Activated T-helper 1 cell treated with anti-CD3 and anti-CD28 coated beads, Interleukin-12 subunit alpha, Interleukin-12 subunit beta, Interleukin-2, Interleukin-4 antibody, amounts not matched to agents 30 ng/mL and 10 ng/mL and 1 ng/mL, durations not matched to agents 14 hours and 24 hours and 36 hours (primary cell): ENCODE results near the gene NT5C2. TPM values are rescaled to one million over a fixed set of nuclear protein-coding genes. Genes with fewer than 3 reads are reported as not detected.
"Not testable (repeated sequence)": the region's sequence is repeated elsewhere in the genome, so short reads cannot be mapped to it uniquely, and the experiment has no call there.

ENCODE experiments used
- DNase-seq: peaks from one replicate; pipeline ENCODE4 v3.0.0; 2021; ENCODE audit warnings: low spot score
- H3K27ac Mint-ChIP-seq: one replicate; pipeline ENCODE4 v1.8.0; 2021; ENCODE audit warnings: mild to moderate bottlenecking, mixed read lengths
- H3K27me3 Mint-ChIP-seq: one replicate; pipeline ENCODE4 v1.8.0; 2022; ENCODE audit warnings: mild to moderate bottlenecking, moderate library complexity, mixed read lengths; ENCODE audit not compliant: insufficient read depth
- H3K36me3 Mint-ChIP-seq: one replicate; pipeline ENCODE4 v1.8.0; 2021; ENCODE audit warnings: low read depth, mixed read lengths
- H3K4me1 Mint-ChIP-seq: one replicate; pipeline ENCODE4 v1.8.0; 2021; ENCODE audit warnings: low read depth, mixed read lengths
- H3K4me3 Mint-ChIP-seq: one replicate; pipeline ENCODE4 v1.8.0; 2021; ENCODE audit warnings: mild to moderate bottlenecking, moderate library complexity, mixed read lengths
- H3K9me3 Mint-ChIP-seq: one replicate; pipeline ENCODE4 v1.8.0; 2021; ENCODE audit warnings: mixed read lengths
- intact Hi-C: fragments of 100-400 bp; cut with micrococcal nuclease; formaldehyde crosslinking; loops from one replicate; pipeline ENCODE4 v1.15.1; 2024
- total RNA-seq: library from RNA; stranded (reverse); gene quantifications from 2 replicates; pipeline ENCODE4 v1.2.3, GENCODE V29; 2022

Gene NT5C2
- total RNA-seq, 1 donor from 2014 or later: 52.0 TPM

DNA sequence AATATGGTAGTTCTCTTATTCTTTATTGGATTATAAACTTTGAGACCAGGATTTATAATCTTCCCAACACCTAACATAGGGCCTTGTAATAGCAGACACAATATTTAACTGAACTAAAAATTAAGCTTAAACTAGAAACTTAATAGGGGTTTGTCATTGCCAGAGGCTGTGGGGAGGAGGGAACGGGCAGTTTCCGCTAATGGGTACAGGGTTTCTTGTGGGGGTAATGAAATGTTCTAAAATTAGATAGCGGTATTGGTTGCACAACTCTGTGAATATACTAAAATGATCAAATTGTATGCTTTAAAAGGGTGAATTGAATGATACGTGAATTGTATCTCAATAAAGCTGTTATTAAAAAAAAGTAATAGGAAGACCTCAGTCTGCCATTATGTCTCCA is 45.4 kb downstream of the NT5C2 start:
- no peaks in the 10 kb centered on the region for H3K4me1 Mint-ChIP-seq
- intact Hi-C loops: no loop called here
- no peak overlapping the region for H3K27ac Mint-ChIP-seq
- DNase-seq: no peak
- H3K36me3 Mint-ChIP-seq: peaks cover 11% of the 10 kb centered on the region
- H3K27me3 Mint-ChIP-seq: no peaks in the 10 kb centered on the region
- no peak overlapping the region for H3K4me3 Mint-ChIP-seq
- H3K9me3 Mint-ChIP-seq: no peaks in the 10 kb centered on the region

GRCh38 chr10:103145860-103146466 is 47.1 kb downstream of the NT5C2 start:
- Mint-ChIP-seq H3K4me3 (no peak overlapping the region), H3K27ac (no peak overlapping the region), H3K4me1 (no peaks in the 10 kb centered on the region), H3K9me3 (no peaks in the 10 kb centered on the region), H3K27me3 (no peaks in the 10 kb centered on the region), H3K36me3 (peaks cover 15% of the 10 kb centered on the region)
- no peak for DNase-seq
- intact Hi-C loops: no loop called here

DNA sequence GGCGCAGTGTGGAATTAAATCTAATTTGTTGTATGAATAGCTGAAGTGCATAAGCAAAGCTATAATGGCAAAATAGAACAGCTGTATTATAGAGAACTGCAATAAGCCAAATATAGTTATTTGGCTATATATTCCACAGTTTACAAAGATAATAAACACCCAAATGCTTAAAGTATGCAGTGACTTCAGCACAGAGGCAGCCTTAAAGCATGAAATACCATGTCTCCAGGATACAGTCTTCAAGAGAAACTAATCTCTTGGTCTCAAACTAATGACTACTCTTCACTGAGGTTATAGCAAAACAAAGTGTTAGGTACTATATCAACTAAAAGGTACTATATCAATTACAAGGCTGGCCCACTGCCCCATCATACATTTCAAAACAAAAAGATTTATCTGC is 48.0 kb downstream of the NT5C2 start:
- H3K36me3 Mint-ChIP-seq: peaks cover 23% of the 10 kb centered on the region
- no peak overlapping the region for H3K27ac Mint-ChIP-seq
- H3K4me3 Mint-ChIP-seq: no peak overlapping the region
- intact Hi-C loops: no loop called here
- no peaks in the 10 kb centered on the region for H3K9me3 Mint-ChIP-seq
- no peaks in the 10 kb centered on the region for H3K4me1 Mint-ChIP-seq
- H3K27me3 Mint-ChIP-seq: no peaks in the 10 kb centered on the region
- DNase-seq: no peak

- H3K27me3 Mint-ChIP-seq: no peaks in the 10 kb centered on the region
- H3K27ac Mint-ChIP-seq: no peak overlapping the region
- H3K9me3 Mint-ChIP-seq: no peaks in the 10 kb centered on the region
- intact Hi-C loops: no loop called here
- H3K4me1 Mint-ChIP-seq: no peaks in the 10 kb centered on the region
- DNase-seq: no peak
- peaks cover 26% of the 10 kb centered on the region for H3K36me3 Mint-ChIP-seq
- H3K4me3 Mint-ChIP-seq: no peak overlapping the region
Measured at GRCh38 chr10:103144041-103144440, 49.0 kb downstream of the NT5C2 start.

DNA sequence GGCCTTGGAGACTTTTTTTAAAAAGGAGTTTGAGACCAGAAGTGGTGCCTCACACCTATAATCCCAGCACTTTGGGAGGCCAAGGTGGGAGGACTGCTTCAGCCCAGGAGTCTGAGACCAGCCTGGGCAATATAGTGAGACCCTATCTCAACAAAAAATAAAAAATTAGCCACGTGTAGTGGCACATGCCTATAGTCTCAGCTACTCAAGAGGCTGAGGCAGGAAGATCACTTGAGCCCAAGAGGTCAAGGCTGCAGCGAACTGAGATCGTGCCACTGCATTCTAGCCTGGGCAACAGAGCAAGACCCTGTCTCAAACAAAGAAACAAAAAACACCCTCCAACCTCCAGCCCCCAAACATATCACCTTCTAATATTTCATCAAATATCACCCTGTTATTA is 49.4 kb downstream of the NT5C2 start:
- H3K27ac Mint-ChIP-seq, H3K27me3 Mint-ChIP-seq, H3K9me3 Mint-ChIP-seq, H3K4me1 Mint-ChIP-seq, H3K4me3 Mint-ChIP-seq, intact Hi-C loops, DNase-seq: not testable (repeated sequence)
- peaks cover 27% of the 10 kb centered on the region for H3K36me3 Mint-ChIP-seq

- Mint-ChIP-seq H3K4me3 (no peak overlapping the region), H3K36me3 (peaks cover 24% of the 10 kb centered on the region), H3K4me1 (no peaks in the 10 kb centered on the region), H3K27me3 (no peaks in the 10 kb centered on the region), H3K9me3 (no peaks in the 10 kb centered on the region), H3K27ac (no peak overlapping the region)
- DNase-seq: no peak
- intact Hi-C loops: no loop called here
Measured at GRCh38 chr10:103141950-103142349, 51.1 kb downstream of the NT5C2 start.

DNA sequence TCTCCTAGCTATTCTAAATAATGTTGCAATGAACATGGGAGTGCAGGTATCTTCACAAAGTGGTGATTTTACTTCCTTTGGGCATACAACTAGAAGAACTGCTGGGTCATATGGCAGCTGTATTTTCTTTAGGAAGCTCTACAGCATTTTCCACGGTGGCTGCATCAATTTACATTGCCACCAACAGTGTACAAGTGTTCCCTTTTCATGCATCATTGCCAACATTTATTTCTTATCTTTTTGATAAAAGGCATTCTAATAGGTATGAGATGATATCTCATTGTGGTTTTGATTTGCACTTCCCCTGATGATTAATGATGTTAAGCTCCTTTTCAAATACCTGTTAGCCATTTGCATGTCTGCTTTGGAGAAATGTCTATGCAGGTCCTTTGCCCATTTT is 52.6 kb downstream of the NT5C2 start:
- Mint-ChIP-seq H3K27ac (no peak overlapping the region), H3K4me1 (peaks cover 7% of the 10 kb centered on the region), H3K4me3 (no peak overlapping the region), H3K9me3 (peaks cover 5% of the 10 kb centered on the region), H3K27me3 (no peaks in the 10 kb centered on the region), H3K36me3 (peaks cover 27% of the 10 kb centered on the region)
- DNase-seq: no peak
- intact Hi-C loops: no loop called here

- no peak overlapping the region for H3K4me3 Mint-ChIP-seq
- H3K27me3 Mint-ChIP-seq: no peaks in the 10 kb centered on the region
- peaks cover 14% of the 10 kb centered on the region for H3K4me1 Mint-ChIP-seq
- no peak overlapping the region for H3K27ac Mint-ChIP-seq
- H3K36me3 Mint-ChIP-seq: peaks cover 34% of the 10 kb centered on the region
- H3K9me3 Mint-ChIP-seq: peaks cover 5% of the 10 kb centered on the region
- DNase-seq: no peak
- intact Hi-C loops: no loop called here
Measured at GRCh38 chr10:103139803-103140202, 53.3 kb downstream of the NT5C2 start.

DNA sequence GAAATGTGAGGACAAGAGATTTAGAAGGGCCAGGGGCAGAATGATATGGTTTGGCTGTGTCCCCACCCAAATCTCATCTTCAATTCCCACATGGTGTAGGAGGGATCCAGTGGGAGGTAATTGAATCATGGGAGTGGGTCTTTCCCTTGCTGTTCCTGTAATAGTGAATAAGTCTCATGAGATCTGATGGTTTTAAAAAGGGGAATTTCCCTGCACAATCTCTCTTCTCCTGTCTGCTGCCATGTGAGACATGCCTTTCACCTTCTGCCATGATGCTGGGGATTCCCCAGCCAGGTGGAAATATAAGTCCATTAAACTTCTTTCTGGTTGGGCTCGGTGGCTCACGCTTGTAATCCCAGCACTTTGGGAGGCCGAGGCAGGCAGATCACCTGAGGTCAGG is 57.9 kb downstream of the NT5C2 start:
- DNase-seq: peak; percentile 11
- Mint-ChIP-seq H3K36me3 (peaks cover 44% of the 10 kb centered on the region), H3K4me1 (peaks cover 22% of the 10 kb centered on the region), H3K9me3 (peaks cover 12% of the 10 kb centered on the region), H3K27ac (peak overlapping the region; percentile 53)
- H3K4me3 Mint-ChIP-seq, H3K27me3 Mint-ChIP-seq, intact Hi-C loops: not testable (repeated sequence)

DNA sequence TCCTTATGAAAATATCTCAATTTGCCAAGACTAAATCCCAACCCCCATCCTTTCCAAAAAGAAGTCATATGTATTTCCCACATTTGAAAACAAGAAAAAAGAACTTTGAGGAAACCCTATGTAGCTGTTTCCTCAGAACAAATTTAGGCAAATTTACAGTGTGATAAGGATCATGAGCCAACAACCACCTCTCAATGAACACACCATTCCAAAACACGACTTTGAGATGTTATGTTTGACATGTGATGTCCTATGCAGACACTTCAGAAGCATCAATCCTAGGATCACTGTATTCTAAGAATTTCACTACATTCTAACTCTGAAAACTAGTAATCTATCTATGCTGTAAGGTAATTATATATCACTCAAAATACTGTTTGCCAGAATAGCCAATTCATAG is 62.2 kb downstream of the NT5C2 start:
- intact Hi-C loops: no loop called here
- Mint-ChIP-seq H3K4me3 (no peak overlapping the region), H3K36me3 (peaks cover 32% of the 10 kb centered on the region), H3K27me3 (no peaks in the 10 kb centered on the region), H3K4me1 (peaks cover 20% of the 10 kb centered on the region), H3K27ac (no peak overlapping the region), H3K9me3 (peaks cover 8% of the 10 kb centered on the region)
- DNase-seq: no peak

DNA sequence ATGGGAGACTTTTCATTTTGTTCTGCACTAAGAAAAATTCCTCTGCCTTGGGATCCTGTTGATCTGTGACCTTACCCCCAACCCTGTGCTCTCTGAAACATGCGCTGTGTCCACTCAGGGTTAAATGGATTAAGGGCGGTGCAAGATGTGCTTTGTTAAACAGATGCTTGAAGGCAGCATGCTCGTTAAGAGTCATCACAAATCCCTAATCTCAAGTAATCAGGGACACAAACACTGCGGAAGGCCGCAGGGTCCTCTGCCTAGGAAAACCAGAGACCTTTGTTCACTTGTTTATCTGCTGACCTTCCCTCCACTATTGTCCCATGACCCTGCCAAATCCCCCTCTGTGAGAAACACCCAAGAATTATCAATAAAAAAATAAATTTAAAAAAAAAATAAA is 62.9 kb downstream of the NT5C2 start:
- peaks cover 29% of the 10 kb centered on the region for H3K36me3 Mint-ChIP-seq
- H3K27ac Mint-ChIP-seq, intact Hi-C loops, DNase-seq, H3K9me3 Mint-ChIP-seq, H3K27me3 Mint-ChIP-seq, H3K4me3 Mint-ChIP-seq: not testable (repeated sequence)
- peaks cover 22% of the 10 kb centered on the region for H3K4me1 Mint-ChIP-seq

- Mint-ChIP-seq H3K27ac (no peak overlapping the region), H3K4me1 (peaks cover 20% of the 10 kb centered on the region), H3K36me3 (peaks cover 12% of the 10 kb centered on the region), H3K27me3 (no peaks in the 10 kb centered on the region), H3K4me3 (no peak overlapping the region), H3K9me3 (no peaks in the 10 kb centered on the region)
- intact Hi-C loops: no loop called here
- DNase-seq: no peak
Measured at GRCh38 chr10:103127241-103127640, 65.8 kb downstream of the NT5C2 start.

GRCh38 chr10:103125323-103126267 is 67.5 kb downstream of the NT5C2 start:
- intact Hi-C loops: no loop called here
- Mint-ChIP-seq H3K27ac (no peak overlapping the region), H3K4me3 (no peak overlapping the region), H3K36me3 (peaks cover 6% of the 10 kb centered on the region), H3K27me3 (no peaks in the 10 kb centered on the region), H3K4me1 (peaks cover 14% of the 10 kb centered on the region), H3K9me3 (no peaks in the 10 kb centered on the region)
- DNase-seq: no peak
